HG03135 (cell line): ENCODE measurements around the gene SAP30L.

ENCODE experiments used
- ATAC-seq: cut with Tn5 transposase; IDR thresholded peaks from one replicate; pipeline ENCODE4 v1.9.1; 2021; ENCODE audit warnings: mild to moderate bottlenecking, moderate library complexity; ENCODE audit not compliant: unreplicated experiment

The SAP30L gene

GRCh38 chr5:154479944-154480750 lies 34.4 kb downstream of the SAP30L start:
- ATAC-seq = no peak

- ATAC-seq = no peak
Measured at GRCh38 chr5:154480847-154481246, 35.0 kb downstream of the SAP30L start.

DNA sequence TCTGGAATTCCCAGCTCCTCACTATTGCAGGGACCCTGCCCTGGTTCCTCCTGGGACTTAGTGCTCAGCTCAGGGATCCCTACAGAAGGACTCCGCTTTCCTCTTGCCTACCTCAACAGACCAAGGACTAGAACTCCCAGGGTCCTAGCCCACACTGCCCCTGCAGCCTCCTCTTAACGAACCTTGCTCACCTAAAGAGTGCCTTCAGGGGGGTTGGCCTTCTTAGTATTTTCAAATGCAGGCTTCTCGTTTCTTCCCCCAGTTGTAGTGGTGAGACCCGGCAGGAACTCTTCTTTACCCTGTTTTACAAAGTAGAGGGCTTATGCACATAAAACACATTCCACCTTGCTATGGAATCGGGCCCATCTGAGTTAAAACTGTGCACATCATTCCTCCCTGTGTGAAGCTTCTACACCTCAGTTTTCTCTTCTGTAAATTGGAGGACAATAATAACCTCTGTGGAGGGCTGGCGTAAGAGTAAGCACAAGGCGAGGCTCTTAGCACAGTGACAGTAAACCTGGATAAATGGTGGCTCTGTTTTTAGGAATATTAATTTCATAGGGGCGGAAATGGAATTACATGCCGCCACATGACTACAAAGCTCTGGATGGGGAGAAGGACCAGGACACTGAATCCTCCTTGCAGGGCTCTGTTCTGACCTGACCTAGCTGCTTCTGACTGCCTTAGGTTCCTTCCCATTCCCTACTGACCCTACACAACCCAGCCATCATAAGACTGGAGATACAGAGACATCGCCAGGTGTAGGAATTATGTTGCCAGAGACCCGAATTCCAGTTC lies 36.0 kb downstream of the SAP30L start:
- ATAC-seq = no peak

- ATAC-seq = no peak
Measured at GRCh38 chr5:154482528-154483449, 37.0 kb downstream of the SAP30L start.

DNA sequence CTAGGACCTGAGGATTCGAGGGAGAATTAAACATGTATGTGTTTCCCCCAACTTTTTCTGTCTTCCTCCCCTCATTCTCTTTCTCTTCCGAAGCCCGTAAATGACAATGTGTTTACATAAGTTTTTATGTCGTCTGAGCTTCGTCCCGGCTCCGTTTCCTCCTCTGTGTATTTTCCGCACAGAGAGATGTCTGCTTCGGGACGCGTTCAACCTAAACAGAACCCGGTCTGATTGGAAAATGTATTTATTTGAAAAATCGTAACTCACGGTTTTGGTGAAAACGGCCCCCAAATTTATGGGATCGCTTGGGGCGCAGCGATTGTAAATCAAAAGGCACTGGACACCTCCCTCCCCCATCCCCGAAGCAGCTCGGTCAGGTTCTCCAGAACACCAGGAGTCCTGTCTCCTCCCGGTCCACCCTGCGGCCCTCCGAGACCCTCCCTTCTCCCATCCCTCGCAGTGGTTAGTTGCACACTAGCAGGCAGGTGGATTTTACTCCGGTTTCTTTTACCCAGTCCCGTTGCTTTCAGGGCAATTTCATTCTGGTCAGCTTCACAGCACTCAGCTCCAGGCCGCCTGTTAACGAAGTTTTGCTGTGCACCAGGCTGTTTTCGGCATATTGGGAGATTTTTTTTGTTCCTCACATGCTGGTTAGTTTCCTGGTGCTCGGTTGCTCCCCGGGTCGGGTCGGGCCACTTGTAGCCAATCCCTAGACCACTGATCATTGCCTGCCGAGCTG lies 38.0 kb downstream of the SAP30L start:
- ATAC-seq = no peak

DNA sequence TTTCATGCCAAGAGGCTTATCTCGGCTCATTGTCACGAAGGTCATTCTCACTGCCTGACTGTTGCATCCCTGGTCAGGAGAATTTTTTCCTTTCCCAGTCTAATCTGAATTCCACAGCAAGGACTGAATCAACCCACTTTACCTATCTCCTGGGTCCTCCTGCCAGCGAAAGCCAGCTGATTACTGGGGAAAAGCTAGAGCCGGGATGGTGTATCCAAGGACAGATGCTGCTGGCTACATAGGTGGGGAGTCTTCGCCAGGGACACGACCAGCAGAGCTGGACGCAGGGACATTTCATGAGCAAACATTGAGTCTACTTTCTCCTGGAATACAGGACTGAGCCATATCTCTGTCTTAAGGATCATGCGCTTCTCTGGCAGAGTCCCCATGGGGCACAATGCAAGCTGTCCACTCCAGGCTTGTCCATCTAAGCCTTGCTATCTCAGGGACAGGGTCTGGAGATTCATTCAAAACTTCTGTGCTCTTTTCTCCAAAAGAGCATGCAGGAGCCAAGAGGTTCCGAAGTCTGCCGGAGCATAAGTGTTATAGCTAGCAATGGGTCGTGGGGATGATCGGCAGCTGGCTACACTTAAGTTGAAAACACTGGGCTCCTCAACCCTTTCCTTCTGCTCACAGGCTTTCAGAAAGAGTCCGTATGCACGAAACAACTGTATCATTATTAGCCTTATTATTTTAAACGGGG lies 38.7 kb downstream of the SAP30L start:
- ATAC-seq = no peak

- no peak for ATAC-seq
Measured at GRCh38 chr5:154485096-154485491, 39.3 kb downstream of the SAP30L start.

GRCh38 chr5:154485850-154486426 lies 40.1 kb downstream of the SAP30L start:
- ATAC-seq = no peak

GRCh38 chr5:154486427-154486866 lies 40.6 kb downstream of the SAP30L start:
- no peak for ATAC-seq

GRCh38 chr5:154487541-154487940 lies 41.7 kb downstream of the SAP30L start:
- peak; percentile 95 for ATAC-seq

DNA sequence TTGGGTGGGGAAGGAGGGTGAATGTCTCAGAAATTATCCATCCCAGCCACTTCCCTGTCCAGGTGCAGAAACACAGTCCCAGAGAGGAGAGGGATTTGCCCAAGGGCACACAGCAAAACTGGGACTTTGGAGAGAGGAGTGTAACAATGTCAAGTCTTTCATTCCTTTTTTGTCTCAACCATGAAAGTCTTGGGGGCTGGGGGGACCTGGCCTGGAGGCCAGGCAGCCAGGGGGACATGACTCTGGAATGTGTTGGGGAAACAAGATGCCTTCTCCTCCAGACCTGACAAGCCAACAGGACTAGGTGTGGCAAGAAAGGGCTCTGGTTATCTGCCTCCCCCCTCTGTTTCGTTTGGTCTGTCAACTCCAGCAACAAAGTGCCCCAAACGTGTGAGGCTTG lies 46.1 kb downstream of the SAP30L start:
- ATAC-seq = no peak

DNA sequence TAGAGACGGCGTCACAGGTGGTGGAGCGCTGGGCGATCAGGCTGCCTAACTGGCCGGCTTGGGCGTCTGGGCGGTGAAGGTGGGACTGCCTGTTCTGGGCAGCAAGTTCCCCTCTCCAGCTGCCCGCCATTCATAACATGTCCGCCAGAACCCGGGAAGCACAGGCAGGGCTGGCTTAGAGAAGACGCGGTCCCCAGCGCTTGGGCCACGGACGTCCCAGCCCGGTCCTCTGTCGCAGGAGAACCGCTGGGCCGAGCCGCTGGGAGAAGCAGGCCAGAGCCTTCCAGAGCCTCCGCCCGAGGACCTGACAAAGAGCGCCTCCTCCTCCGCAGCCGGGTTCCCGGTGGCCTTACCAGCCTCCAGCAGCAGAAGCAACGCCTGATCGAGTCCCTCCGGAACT lies 47.5 kb downstream of the SAP30L start:
- ATAC-seq = no peak

DNA sequence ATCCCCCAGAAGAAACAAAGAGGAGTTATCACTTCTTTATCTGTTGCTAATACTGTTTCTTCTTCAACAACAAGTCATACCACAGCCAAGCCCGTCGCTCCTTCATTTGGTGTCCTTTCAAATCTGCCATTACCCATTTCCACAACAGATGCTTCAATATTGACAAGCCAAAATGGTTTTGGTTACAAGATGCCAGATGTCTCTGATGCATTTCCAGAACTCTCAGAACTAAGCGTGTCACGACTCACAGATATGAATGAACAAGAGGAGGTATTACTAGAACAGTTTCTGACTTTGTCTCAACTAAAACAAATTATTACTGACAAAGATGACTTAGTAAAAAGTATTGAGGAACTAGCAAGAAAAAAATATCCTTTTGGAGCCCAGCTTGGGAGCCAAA lies 48.2 kb downstream of the SAP30L start:
- no peak for ATAC-seq

DNA sequence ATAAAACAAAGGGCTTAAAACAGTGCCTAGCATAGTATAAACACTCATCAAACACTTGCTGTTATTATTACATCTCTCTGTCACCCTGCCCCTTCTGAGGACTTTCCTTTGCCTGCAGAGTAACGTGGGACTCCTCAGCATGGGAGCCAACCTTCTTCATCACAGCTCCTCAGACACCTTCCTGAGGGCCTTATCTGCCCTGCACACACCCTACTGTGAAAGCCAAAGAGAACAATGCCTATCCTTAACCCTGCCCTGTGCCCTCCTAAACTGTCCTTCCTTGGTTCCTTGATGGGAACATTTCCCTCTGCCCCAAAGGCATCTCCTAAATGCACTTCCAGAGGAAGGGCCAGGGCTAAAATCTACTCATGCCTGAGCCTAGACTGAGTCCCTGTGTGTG lies 52.8 kb downstream of the SAP30L start:
- no peak for ATAC-seq

DNA sequence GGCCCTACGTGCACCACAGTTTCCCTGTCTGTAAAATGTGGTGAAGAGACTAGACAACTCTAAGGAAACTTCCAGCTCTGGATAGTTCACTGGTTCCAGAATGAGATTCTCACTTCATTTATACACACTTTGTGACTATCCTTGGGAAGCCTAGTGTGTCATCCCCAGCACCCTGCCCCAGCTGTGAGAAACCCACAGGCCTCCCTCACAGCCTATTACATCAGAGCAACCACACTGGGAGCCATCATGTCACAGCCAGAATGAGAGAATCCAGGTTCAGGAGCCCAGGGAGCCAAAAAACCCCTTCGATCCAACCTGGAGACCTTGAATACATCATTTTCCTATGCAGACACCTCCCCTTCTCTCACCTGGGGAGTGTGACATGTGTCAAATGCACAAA lies 53.2 kb downstream of the SAP30L start:
- no peak for ATAC-seq

GRCh38 chr5:154501566-154501965 lies 55.8 kb downstream of the SAP30L start:
- no peak for ATAC-seq

- no peak for ATAC-seq
Measured at GRCh38 chr5:154502180-154502579, 56.4 kb downstream of the SAP30L start.

DNA sequence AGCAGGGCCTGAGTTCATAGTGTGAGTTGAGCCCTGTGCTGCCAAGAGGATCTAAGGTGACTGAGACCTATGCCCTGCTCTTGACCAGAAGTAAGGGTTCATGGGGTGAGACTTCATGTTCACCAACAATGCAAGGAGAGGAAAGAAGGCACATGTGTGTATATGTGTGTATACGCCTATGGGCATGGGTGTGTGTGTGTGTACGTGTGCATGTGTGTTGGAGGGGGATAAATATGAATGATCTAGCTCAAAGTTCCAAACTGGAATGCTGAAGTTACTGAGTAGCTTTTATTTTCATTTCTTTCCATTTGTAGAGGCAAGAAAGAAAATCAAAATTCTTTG lies 57.9 kb downstream of the SAP30L start:
- ATAC-seq = no peak

- no peak for ATAC-seq
Measured at GRCh38 chr5:154505567-154505966, 59.8 kb downstream of the SAP30L start.
